Type B pancreatic cell (in vitro differentiated cells): ENCODE measurements around the gene GXYLT2. TPM values are rescaled to one million over a fixed set of nuclear protein-coding genes. Genes with fewer than 3 reads are reported as not detected.

Experiments used
- DNase-seq: peaks from one replicate; pipeline ENCODE4 v3.0.0; 2021; ENCODE audit warnings: mixed read lengths; ENCODE audit not compliant: unreplicated experiment; ENCODE audit errors: extremely low spot score
- H3K27ac Mint-ChIP-seq: 2 replicates; pipeline ENCODE4 v1.8.0; 2021; ENCODE audit warnings: mild to moderate bottlenecking, mixed read lengths
- H3K27me3 Mint-ChIP-seq: 2 replicates; pipeline ENCODE4 v1.8.0; 2021; ENCODE audit warnings: mixed read lengths
- H3K36me3 Mint-ChIP-seq: 2 replicates; pipeline ENCODE4 v1.8.0; 2021; ENCODE audit warnings: mixed read lengths
- H3K4me1 Mint-ChIP-seq: one replicate; pipeline ENCODE4 v1.8.0; 2021; ENCODE audit warnings: mixed read lengths; ENCODE audit not compliant: unreplicated experiment
- H3K4me3 Mint-ChIP-seq: 2 replicates; pipeline ENCODE4 v1.8.0; 2021; ENCODE audit warnings: mild to moderate bottlenecking, mixed read lengths
- H3K9me3 Mint-ChIP-seq: 2 replicates; pipeline ENCODE4 v1.8.0; 2021; ENCODE audit warnings: mixed read lengths
- total RNA-seq: library from RNA; stranded (reverse); gene quantifications from 2 replicates; pipeline ENCODE4 v1.2.1, GENCODE V29; 2021; ENCODE audit warnings: low replicate concordance
- TF ChIP-seq, protein P1 (sequence below): fragments of 200-600 bp; sonication (generic); conservative IDR thresholded peaks from 2 replicates; pipeline ENCODE4 v1.5.0; 2021; ENCODE audit warnings: antibody characterized with exemption, mild to moderate bottlenecking

Gene GXYLT2
- total RNA-seq, 1 donor from 2014 or later: 25.8 TPM

DNA sequence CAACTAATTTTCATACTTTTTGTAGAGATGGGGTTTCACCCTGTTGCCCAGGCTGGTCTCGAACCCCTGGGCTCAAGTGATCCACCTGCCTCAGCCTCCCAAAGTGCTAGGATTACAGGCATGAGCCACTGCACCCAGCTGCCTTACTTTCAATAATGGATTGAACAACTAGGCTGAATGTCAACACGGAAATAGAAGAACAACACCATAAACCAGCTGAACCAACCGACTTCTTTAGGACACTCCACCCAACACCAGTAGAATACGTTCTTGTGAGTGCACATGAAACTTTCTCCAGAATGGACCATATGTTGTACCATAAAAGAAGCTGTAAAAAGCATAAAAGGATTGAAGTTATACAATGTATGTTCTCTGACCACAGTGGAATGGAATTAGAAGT is 42.9 kb downstream of the GXYLT2 start:
- no peak for DNase-seq
- Mint-ChIP-seq H3K27me3 (no peaks in the 10 kb centered on the region), H3K4me1 (peaks cover 4% of the 10 kb centered on the region), H3K36me3 (peaks cover 5% of the 10 kb centered on the region), H3K9me3 (no peaks in the 10 kb centered on the region), H3K4me3 (no peak overlapping the region), H3K27ac (no peak overlapping the region)
- TF ChIP-seq, protein P1, sequence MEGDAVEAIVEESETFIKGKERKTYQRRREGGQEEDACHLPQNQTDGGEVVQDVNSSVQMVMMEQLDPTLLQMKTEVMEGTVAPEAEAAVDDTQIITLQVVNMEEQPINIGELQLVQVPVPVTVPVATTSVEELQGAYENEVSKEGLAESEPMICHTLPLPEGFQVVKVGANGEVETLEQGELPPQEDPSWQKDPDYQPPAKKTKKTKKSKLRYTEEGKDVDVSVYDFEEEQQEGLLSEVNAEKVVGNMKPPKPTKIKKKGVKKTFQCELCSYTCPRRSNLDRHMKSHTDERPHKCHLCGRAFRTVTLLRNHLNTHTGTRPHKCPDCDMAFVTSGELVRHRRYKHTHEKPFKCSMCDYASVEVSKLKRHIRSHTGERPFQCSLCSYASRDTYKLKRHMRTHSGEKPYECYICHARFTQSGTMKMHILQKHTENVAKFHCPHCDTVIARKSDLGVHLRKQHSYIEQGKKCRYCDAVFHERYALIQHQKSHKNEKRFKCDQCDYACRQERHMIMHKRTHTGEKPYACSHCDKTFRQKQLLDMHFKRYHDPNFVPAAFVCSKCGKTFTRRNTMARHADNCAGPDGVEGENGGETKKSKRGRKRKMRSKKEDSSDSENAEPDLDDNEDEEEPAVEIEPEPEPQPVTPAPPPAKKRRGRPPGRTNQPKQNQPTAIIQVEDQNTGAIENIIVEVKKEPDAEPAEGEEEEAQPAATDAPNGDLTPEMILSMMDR: no peak

DNA sequence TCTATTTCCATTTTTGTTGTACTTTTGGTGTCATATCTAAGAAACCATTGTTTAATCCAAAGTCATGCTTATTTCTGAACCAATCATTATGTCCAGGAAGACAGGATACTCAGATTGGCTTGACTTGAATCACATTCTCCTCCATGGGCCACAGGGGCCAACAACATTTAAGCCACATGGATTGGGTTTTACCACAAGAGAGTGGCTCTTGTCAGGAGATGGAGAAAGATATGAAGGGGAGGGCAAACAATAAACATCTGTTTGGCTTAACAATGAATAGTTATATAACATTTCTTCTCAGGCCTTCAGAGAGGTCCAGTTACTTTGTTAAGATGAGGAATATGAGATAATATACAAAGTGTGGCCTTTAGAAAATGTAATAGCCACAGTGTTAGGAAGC is 44.6 kb downstream of the GXYLT2 start:
- Mint-ChIP-seq H3K4me3 (no peak overlapping the region), H3K36me3 (peaks cover 5% of the 10 kb centered on the region)
- TF ChIP-seq, protein P1: no peak

DNA sequence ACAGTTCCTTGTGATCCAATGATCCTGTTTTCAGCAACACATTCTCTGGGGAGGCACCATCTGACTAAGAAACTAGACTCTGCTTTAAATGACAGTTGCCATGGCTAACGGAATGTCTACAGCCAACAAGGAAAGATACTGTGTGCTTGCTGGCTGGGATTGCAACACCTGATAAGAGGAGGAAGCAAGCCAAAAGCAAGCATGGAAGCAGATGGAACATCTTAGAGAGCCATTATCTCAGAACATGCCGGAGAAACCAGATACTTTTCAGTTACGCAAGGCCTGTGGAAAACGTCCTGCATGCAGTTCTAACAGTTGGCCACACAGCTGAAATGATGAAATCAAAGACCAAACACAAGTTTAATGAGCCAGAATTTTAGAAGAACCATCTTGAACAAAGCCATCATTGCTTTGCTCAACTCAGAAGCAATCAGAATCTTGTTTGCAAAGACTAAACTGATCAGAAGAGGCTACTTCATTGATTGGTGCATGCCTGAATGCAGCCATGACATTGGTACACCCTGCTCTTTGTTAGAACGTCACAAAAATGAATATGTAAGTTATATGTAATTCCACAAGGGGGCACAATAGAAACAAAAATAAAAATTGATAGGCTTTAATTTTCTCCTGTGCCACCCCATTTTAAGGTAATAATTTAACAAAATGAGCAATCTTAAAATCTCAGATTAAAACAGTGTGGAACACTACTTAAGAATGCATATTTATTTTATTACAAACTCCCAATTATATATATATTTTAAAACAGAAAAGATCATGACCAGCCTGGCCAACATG is 50.8 kb downstream of the GXYLT2 start:
- H3K36me3 Mint-ChIP-seq: no peaks in the 10 kb centered on the region
- H3K27me3 Mint-ChIP-seq: no peaks in the 10 kb centered on the region
- DNase-seq: no peak
- H3K4me3 Mint-ChIP-seq: no peak overlapping the region
- peak overlapping the region; percentile 49 for H3K27ac Mint-ChIP-seq
- H3K9me3 Mint-ChIP-seq: no peaks in the 10 kb centered on the region
- peaks cover 13% of the 10 kb centered on the region for H3K4me1 Mint-ChIP-seq
- TF ChIP-seq, protein P1: peak; percentile 82

More for the DNA sequence above, 44.6 kb downstream of the GXYLT2 start:
- no peak for DNase-seq
- peaks cover 4% of the 10 kb centered on the region for H3K4me1 Mint-ChIP-seq
- no peaks in the 10 kb centered on the region for H3K9me3 Mint-ChIP-seq
- H3K27me3 Mint-ChIP-seq: no peaks in the 10 kb centered on the region
- no peak overlapping the region for H3K27ac Mint-ChIP-seq

DNA sequence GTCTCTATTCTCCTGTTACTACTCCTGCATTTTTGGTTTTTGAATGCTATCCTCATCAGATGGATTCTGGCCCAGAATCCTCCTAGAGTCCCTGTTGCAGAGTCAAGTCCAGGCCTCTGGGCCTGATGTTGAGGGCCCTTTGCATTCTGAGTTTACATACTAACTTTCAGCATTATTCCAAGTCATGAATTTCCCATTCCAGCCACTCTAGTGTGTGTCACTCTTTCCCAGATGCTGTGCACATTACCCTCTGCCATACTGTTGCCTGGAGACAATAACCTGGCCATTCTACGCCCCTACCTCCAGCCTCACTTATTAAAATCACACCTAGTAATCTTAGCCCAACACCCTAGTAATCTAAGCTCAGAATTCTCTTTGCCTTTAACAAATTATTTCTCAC is 53.4 kb downstream of the GXYLT2 start:
- no peak overlapping the region for H3K4me3 Mint-ChIP-seq
- no peaks in the 10 kb centered on the region for H3K36me3 Mint-ChIP-seq
- no peak for DNase-seq
- peaks cover 9% of the 10 kb centered on the region for H3K4me1 Mint-ChIP-seq
- peak overlapping the region; percentile 29 for H3K27ac Mint-ChIP-seq
- H3K27me3 Mint-ChIP-seq: no peaks in the 10 kb centered on the region
- TF ChIP-seq, protein P1: no peak
- no peaks in the 10 kb centered on the region for H3K9me3 Mint-ChIP-seq

DNA sequence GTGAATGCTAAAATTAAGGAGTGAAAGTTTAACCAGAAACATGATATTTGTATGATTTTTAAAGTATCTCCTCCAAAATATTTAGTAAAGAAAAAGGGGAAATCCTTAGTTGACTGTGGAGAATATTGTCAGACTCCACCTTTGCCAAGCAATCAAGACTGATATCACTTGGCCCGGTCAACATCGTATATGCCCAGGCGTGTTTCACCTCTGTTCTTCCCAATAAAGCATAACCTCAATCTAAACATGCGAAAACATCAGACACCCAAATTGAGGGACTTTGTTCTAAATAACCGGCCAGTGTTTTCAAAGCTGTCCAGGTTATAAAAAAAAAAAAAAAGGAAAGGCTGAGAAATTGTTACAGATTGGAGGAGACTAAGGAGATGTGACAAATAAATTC is 54.6 kb downstream of the GXYLT2 start:
- no peaks in the 10 kb centered on the region for H3K36me3 Mint-ChIP-seq
- peaks cover 9% of the 10 kb centered on the region for H3K4me1 Mint-ChIP-seq
- H3K27me3 Mint-ChIP-seq: no peaks in the 10 kb centered on the region
- no peak overlapping the region for H3K27ac Mint-ChIP-seq
- no peak overlapping the region for H3K4me3 Mint-ChIP-seq
- no peaks in the 10 kb centered on the region for H3K9me3 Mint-ChIP-seq
- TF ChIP-seq, protein P1: no peak
- no peak for DNase-seq
